Esophagus muscularis mucosa (tissue), 4 donors: ENCODE data around the gene PRRX1. TPM values are rescaled to one million over a fixed set of nuclear protein-coding genes. Genes with fewer than 3 reads are reported as not detected.

Source experiments
- DNase-seq: peaks from one replicate; pipeline ENCODE4 v3.0.0-alpha.2; 2017; ENCODE audit errors: extremely low spot score
- H3K27ac ChIP-seq, 4 donors: fragments of 200-600 bp; sonication (generic); replicated peaks in 1 of 4; 1 replicate in 3 of 4; 2 replicates in 1 of 4; pipeline ENCODE4 v1.5.1; 2016 to 2019; ENCODE audit warnings: mild to moderate bottlenecking in 1 of 4
- H3K27me3 ChIP-seq, 4 donors: fragments of 200-600 bp; sonication (generic); one replicate each; pipeline versions ENCODE4 v1.5.1 to v1.6.0; 2016 to 2019
- H3K36me3 ChIP-seq, 4 donors: fragments of 200-600 bp; sonication (generic); one replicate each; pipeline ENCODE4 v1.5.1; 2016 to 2019
- H3K4me1 ChIP-seq, 4 donors: fragments of 200-600 bp; sonication (generic); one replicate each; pipeline ENCODE4 v1.5.1; 2016 to 2019
- H3K4me3 ChIP-seq, 4 donors: fragments of 200-600 bp; sonication (generic); 1 replicate in 2 of 4; 2 replicates in 2 of 4; pipeline ENCODE4 v1.5.1; 2016 to 2019; ENCODE audit warnings: mild to moderate bottlenecking in 4 of 4, moderate library complexity in 1 of 4
- H3K9me3 ChIP-seq, 4 donors: fragments of 200-600 bp; sonication (generic); 1 replicate in 3 of 4; 2 replicates in 1 of 4; pipeline ENCODE4 v1.5.1; 2016 to 2019
- EP300 ChIP-seq: sonication (generic); formaldehyde crosslinking; IDR thresholded peaks from one replicate; pipeline ENCODE4 v1.6.1; 2017; ENCODE audit warnings: antibody characterized with exemption
- POLR2A ChIP-seq: fragments of 450-650 bp; IDR thresholded peaks from one replicate; pipeline ENCODE4 v1.6.1; 2017; ENCODE audit warnings: antibody characterized with exemption, moderate library complexity, mild to moderate bottlenecking, low read depth
- POLR2AphosphoS5 ChIP-seq, 2 donors: sonication (generic); formaldehyde crosslinking; IDR thresholded peaks; one replicate each; pipeline ENCODE4 v1.6.1; 2017; ENCODE audit warnings: antibody characterized with exemption in 2 of 2
- WGBS: methylation state at CpG from one replicate; pipeline ENCODE4 v1.1.5; 2018; 5-methylcytosine and 5-hydroxymethylcytosine counted together
- intact Hi-C: fragments of 100-400 bp; cut with DNase I; formaldehyde crosslinking; loops from one replicate; pipeline ENCODE4 v1.15.1; 2023
- total RNA-seq, 4 donors: library from RNA; depleted of rRNA; stranded (reverse); fragments of >200 nt; gene quantifications; one replicate each; pipeline versions ENCODE4 v1.1.0 to v1.2.1, GENCODE V29; 2016
- TF ChIP-seq, protein P1 (sequence below), 3 experiments: fragments of 200-600 bp in 2 of 3; fragments of 450-650 bp in 1 of 3; sonication (generic) in 2 of 3; IDR thresholded peaks; one replicate each; pipeline ENCODE4 v1.5.1; 2017 to 2019; ENCODE audit warnings: antibody characterized with exemption in 3 of 3, mild to moderate bottlenecking in 2 of 3, moderate library complexity in 1 of 3

PRRX1 gene
- total RNA-seq, 4 donors from 2014 or later = 11.6 to 31.2 (median 28.4) TPM

DNA sequence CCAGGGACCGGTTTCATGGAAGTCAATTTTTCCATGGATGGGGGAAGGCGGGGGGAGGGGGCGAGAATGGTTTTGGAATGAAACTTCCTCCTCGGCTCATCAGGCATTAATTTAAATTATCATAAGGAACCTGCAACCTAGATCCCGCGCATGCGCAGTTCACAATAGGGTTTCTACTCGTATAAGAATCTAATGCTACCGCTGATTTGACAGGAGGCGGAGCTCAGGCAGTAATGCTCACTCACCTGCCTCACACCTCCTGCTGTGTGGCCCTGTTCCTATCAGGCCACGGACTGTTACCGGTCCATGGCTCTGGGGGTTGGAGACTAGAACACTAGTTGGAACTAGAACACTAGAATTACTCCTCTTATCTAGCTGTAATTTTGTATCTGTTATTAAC lies 38.0 kb downstream of the PRRX1 start:
- H3K9me3 ChIP-seq = no peaks in the 10 kb centered on the region
- peaks cover 14 to 20% (median 19%) of the 10 kb centered on the region in 4 donors for H3K4me1 ChIP-seq
- H3K36me3 ChIP-seq = no peaks in the 10 kb centered on the region
- TF ChIP-seq, protein P1, sequence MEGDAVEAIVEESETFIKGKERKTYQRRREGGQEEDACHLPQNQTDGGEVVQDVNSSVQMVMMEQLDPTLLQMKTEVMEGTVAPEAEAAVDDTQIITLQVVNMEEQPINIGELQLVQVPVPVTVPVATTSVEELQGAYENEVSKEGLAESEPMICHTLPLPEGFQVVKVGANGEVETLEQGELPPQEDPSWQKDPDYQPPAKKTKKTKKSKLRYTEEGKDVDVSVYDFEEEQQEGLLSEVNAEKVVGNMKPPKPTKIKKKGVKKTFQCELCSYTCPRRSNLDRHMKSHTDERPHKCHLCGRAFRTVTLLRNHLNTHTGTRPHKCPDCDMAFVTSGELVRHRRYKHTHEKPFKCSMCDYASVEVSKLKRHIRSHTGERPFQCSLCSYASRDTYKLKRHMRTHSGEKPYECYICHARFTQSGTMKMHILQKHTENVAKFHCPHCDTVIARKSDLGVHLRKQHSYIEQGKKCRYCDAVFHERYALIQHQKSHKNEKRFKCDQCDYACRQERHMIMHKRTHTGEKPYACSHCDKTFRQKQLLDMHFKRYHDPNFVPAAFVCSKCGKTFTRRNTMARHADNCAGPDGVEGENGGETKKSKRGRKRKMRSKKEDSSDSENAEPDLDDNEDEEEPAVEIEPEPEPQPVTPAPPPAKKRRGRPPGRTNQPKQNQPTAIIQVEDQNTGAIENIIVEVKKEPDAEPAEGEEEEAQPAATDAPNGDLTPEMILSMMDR (IDR thresholded peaks at IDR 0.05) = no peak
- no peak for TF ChIP-seq POLR2A
- no peak for TF ChIP-seq EP300
- no peak for TF ChIP-seq POLR2AphosphoS5 (IDR thresholded peaks at IDR 0.05)
- H3K27me3 ChIP-seq = peaks cover 0 to 5% (median 0%) of the 10 kb centered on the region in 4 donors
- no peak overlapping the region for H3K4me3 ChIP-seq
- no peak overlapping the region for H3K27ac ChIP-seq
- intact Hi-C loops = no loop called here
- DNase-seq = peak; percentile 75
- 90% methylated on average over 12 of the region's 12 CpGs for WGBS

DNA sequence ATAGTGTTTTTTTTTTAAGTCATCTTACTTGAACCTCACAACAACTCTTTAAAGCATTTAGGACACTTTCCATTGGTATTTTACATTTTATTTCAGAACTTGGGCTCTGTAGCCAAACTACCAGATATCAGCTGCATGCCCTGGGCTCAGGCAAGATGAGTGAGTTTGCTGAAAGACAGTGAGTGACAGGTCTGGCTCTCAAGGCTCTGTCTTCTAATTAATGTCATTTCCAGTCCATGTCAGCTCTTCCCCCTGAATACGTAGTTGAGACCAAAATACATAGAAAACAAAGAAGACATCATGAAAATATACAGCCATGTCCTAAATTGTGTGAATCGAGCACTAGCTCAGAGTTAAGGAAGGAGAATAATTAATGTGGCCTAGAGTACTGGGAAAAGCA lies 39.7 kb downstream of the PRRX1 start:
- H3K27me3 ChIP-seq = peaks cover 0 to 5% (median 0%) of the 10 kb centered on the region in 4 donors
- no peak overlapping the region for H3K4me3 ChIP-seq
- DNase-seq = no peak
- H3K4me1 ChIP-seq = peaks cover 13 to 24% (median 15%) of the 10 kb centered on the region in 4 donors
- intact Hi-C loops = no loop called here
- WGBS = 85% methylated on average over 2 of the region's 2 CpGs
- H3K36me3 ChIP-seq = no peaks in the 10 kb centered on the region
- TF ChIP-seq, protein P1 (IDR thresholded peaks at IDR 0.05) = no peak
- H3K27ac ChIP-seq = no peak overlapping the region
- H3K9me3 ChIP-seq = no peaks in the 10 kb centered on the region

DNA sequence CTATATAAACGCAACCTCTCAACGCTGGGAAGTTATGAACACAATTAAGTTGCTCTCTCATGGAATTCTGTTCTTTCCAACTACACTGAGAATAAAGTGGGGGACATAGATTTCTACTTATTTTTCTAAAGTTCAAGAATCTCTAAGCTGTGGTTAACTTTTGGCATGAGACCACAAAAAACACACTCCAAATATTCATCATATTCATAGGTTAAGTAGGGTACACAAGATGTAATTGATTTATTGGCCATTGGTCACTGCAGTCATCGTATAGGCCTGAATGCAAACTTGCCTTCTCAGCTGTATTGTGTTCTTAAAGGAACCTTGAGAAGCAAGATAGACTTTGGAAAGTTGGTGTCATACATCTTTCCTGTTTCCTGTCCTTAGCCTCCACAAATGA lies 40.3 kb downstream of the PRRX1 start:
- WGBS = 88% methylated on average over 3 of the region's 3 CpGs
- Histone ChIP-seq H3K4me3 (no peak overlapping the region), H3K27me3 (peaks cover 0 to 5% (median 0%) of the 10 kb centered on the region in 4 donors), H3K4me1 (peaks cover 6 to 18% (median 8%) of the 10 kb centered on the region in 4 donors), H3K27ac (no peak overlapping the region), H3K9me3 (no peaks in the 10 kb centered on the region), H3K36me3 (no peaks in the 10 kb centered on the region)
- intact Hi-C loops = no loop called here
- no peak for TF ChIP-seq POLR2AphosphoS5 (IDR thresholded peaks at IDR 0.05)
- DNase-seq = no peak

DNA sequence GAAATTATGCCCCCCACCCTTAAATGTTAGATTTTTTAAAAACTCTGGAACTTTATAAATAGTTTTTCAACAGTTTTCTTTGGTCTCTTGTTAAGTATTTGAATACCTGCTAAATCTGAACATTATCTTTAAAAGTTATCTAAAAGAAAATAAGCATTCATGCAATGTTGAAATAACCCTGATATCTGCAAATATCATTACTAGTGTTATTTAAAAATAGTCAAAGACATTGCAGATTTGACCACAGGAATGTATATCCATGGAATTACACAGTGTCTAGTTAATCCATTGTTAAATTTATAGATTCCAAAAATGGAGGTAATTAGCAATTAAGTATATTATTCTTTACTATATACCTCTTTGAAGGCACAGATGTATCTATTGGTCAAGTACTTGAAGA lies 42.0 kb downstream of the PRRX1 start:
- intact Hi-C loops = no loop called here
- H3K27me3 ChIP-seq = peaks cover 0 to 5% (median 0%) of the 10 kb centered on the region in 4 donors
- peaks cover 0 to 6% (median 2%) of the 10 kb centered on the region in 4 donors for H3K4me1 ChIP-seq
- no peak overlapping the region for H3K27ac ChIP-seq
- no peak for DNase-seq
- H3K36me3 ChIP-seq = no peaks in the 10 kb centered on the region
- TF ChIP-seq, protein P1 (IDR thresholded peaks at IDR 0.05) = no peak
- TF ChIP-seq EP300 = no peak
- TF ChIP-seq POLR2AphosphoS5 (IDR thresholded peaks at IDR 0.05) = no peak
- no peak for TF ChIP-seq POLR2A
- no peak overlapping the region for H3K4me3 ChIP-seq
- H3K9me3 ChIP-seq = no peaks in the 10 kb centered on the region

DNA sequence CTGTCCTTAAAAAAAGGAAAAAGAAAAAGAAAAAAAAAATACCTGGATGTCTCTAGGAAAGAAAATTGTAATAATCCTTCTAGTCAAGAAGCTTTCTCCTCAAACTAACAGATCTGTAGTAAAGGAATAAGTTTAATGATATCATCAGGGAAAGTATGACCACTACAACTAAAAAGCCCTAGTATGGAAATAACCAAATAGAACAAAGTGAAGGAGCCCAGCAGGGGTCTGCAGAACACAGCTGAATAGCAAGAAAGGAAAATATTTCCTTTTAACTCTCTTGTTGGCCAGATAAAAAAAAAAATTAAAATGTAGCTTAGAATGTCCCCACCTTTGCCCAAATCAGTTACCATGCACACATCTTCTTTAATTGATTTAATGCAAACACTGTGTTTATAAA lies 43.2 kb downstream of the PRRX1 start:
- no peak overlapping the region for H3K4me3 ChIP-seq
- intact Hi-C loops = no loop called here
- no peaks in the 10 kb centered on the region for H3K36me3 ChIP-seq
- H3K27me3 ChIP-seq = peaks cover 0 to 5% (median 0%) of the 10 kb centered on the region in 4 donors
- no peaks in the 10 kb centered on the region for H3K9me3 ChIP-seq
- H3K4me1 ChIP-seq = peaks cover 0 to 6% (median 2%) of the 10 kb centered on the region in 4 donors
- TF ChIP-seq POLR2A (no peak), EP300 (no peak), POLR2AphosphoS5 (IDR thresholded peaks at IDR 0.05) (no peak)
- TF ChIP-seq, protein P1 (IDR thresholded peaks at IDR 0.05) = no peak
- H3K27ac ChIP-seq = no peak overlapping the region
- no peak for DNase-seq
